HG02943 (cell line): ENCODE data around the gene KIRREL3.
A peak's percentile ranks its signal among the peaks of the same experiment; 100 is the strongest.

Source experiments
- ATAC-seq: cut with Tn5 transposase; IDR thresholded peaks from one replicate; pipeline ENCODE4 v1.9.1; 2021; ENCODE audit warnings: mild to moderate bottlenecking, low read depth, moderate library complexity; ENCODE audit not compliant: unreplicated experiment

KIRREL3 gene

GRCh38 chr11:126466236-126467045, 534.1 kb downstream of the KIRREL3 start:
- peak; percentile 2 for ATAC-seq

- ATAC-seq, result peak; percentile 85
These were observed 534.9 kb downstream of the KIRREL3 start for GRCh38 chr11:126465573-126466188.

GRCh38 chr11:126464796-126465195, 535.8 kb downstream of the KIRREL3 start:
- no peak for ATAC-seq

- ATAC-seq, result no peak
These were observed 538.1 kb downstream of the KIRREL3 start for GRCh38 chr11:126462422-126462821.

- ATAC-seq, result no peak
These were observed 538.6 kb downstream of the KIRREL3 start for GRCh38 chr11:126461996-126462395.

GRCh38 chr11:126461096-126461440, 539.5 kb downstream of the KIRREL3 start:
- no peak for ATAC-seq

GRCh38 chr11:126460417-126461095, 540.0 kb downstream of the KIRREL3 start:
- ATAC-seq, result no peak

- ATAC-seq, result no peak
These were observed 540.8 kb downstream of the KIRREL3 start for GRCh38 chr11:126459691-126460281.

GRCh38 chr11:126457817-126458216, 542.8 kb downstream of the KIRREL3 start:
- ATAC-seq, result no peak

GRCh38 chr11:126456783-126457542, 543.6 kb downstream of the KIRREL3 start:
- ATAC-seq, result no peak

GRCh38 chr11:126456089-126456488, 544.5 kb downstream of the KIRREL3 start:
- no peak for ATAC-seq

GRCh38 chr11:126452241-126453101, 548.1 kb downstream of the KIRREL3 start:
- ATAC-seq, result no peak

- no peak for ATAC-seq
These were observed 549.3 kb downstream of the KIRREL3 start for GRCh38 chr11:126451211-126451802.

GRCh38 chr11:126450806-126451205, 549.8 kb downstream of the KIRREL3 start:
- ATAC-seq, result no peak

GRCh38 chr11:126450198-126450597, 550.4 kb downstream of the KIRREL3 start:
- no peak for ATAC-seq

- no peak for ATAC-seq
These were observed 554.0 kb downstream of the KIRREL3 start for GRCh38 chr11:126446581-126446980.

- ATAC-seq, result no peak
These were observed 556.5 kb downstream of the KIRREL3 start for GRCh38 chr11:126444072-126444471.

GRCh38 chr11:126443120-126443519, 557.5 kb downstream of the KIRREL3 start:
- ATAC-seq, result no peak
